GM23248 (cell line): Measurements from ENCODE around the gene CD151.

Source experiments
- EZH2 ChIP-seq: fragments of 200-600 bp; sonication (generic); IDR thresholded peaks from 2 replicates; pipeline ENCODE4 v1.6.1; 2018; ENCODE audit warnings: antibody characterized with exemption, mild to moderate bottlenecking; ENCODE audit not compliant: insufficient read depth, poor library complexity, severe bottlenecking
- EZH2phosphoT487 ChIP-seq: fragments of 200-600 bp; sonication (generic); IDR thresholded peaks from 2 replicates; pipeline ENCODE4 v1.6.1; 2018; ENCODE audit warnings: antibody characterized with exemption, moderate library complexity, mild to moderate bottlenecking, low read depth; ENCODE audit not compliant: insufficient read depth

DNA sequence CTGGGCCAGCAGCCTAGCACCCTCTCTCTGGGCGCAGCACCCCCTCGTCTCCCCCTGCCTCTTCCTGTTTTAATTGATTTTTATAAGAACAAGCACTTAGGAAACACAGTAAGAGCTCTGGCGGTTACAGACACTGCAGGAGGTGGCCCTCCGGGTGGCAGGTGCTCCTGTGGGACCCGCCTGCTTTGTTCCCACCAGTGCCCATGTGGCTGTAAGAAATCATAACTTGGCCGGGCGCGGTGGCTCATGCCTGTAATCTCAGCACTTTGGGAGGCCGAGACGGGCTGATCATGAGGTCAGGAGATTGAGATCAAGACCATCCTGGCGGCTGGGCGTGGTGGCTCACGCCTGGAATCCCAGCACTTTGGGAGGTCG, 28.3 kb downstream of the CD151 start:
- TF ChIP-seq EZH2 (no peak), EZH2phosphoT487 (no peak)
